MCF 10A (cell line): ENCODE measurements around the gene ZNF358. TPM values are rescaled to one million over a fixed set of nuclear protein-coding genes. Genes with fewer than 3 reads are reported as not detected.

Source experiments
- BruUV-seq: library from RNA; stranded (reverse); fragments of 400-500 nt; replicated peaks from 2 replicates; lab custom pipeline; 2021; lab: Mats Ljungman, UMichigan
- CTCF ChIA-PET: fragments of 300-600 bp; sonication (Branson Sonifier 250); formaldehyde crosslinking; extraction: SDS; loops from one replicate; lab custom pipeline; 2021; ENCODE audit warnings: antibody characterized with exemption, inconsistent platforms; lab: Yijun Ruan, JAX
- POLR2A ChIA-PET: fragments of 300-600, 350-650 bp; sonication (Branson Sonifier 250); formaldehyde crosslinking; extraction: SDS; loops from one replicate; lab custom pipeline; 2020; ENCODE audit warnings: antibody characterized with exemption, inconsistent platforms; lab: Yijun Ruan, JAX
- DNase-seq: peaks from one replicate; pipeline ENCODE4 v3.0.0-alpha.2; 2018; ENCODE audit not compliant: unreplicated experiment
- H3K27ac Mint-ChIP-seq: one replicate; pipeline ENCODE4 v1.8.0; 2022; ENCODE audit warnings: mild to moderate bottlenecking, low read depth, mixed read lengths; ENCODE audit not compliant: unreplicated experiment
- H3K27me3 Mint-ChIP-seq: one replicate; pipeline ENCODE4 v1.8.0; 2022; ENCODE audit warnings: mixed read lengths; ENCODE audit not compliant: insufficient read depth, unreplicated experiment
- H3K36me3 Mint-ChIP-seq: one replicate; pipeline ENCODE4 v1.8.0; 2022; ENCODE audit warnings: mild to moderate bottlenecking, moderate library complexity, mixed read lengths; ENCODE audit not compliant: insufficient read depth, unreplicated experiment
- H3K4me1 Mint-ChIP-seq: one replicate; pipeline ENCODE4 v1.8.0; 2022; ENCODE audit warnings: mixed read lengths; ENCODE audit not compliant: insufficient read depth, unreplicated experiment
- H3K4me3 Mint-ChIP-seq: one replicate; pipeline ENCODE4 v1.8.0; 2022; ENCODE audit warnings: mild to moderate bottlenecking, moderate library complexity, mixed read lengths; ENCODE audit not compliant: unreplicated experiment
- H3K9me3 Mint-ChIP-seq: one replicate; pipeline ENCODE4 v1.8.0; 2022; ENCODE audit warnings: mixed read lengths; ENCODE audit not compliant: unreplicated experiment
- CTCF ChIP-seq: fragments of 200-600 bp; IDR thresholded peaks from one replicate; pipeline ENCODE4 v1.8.0; 2022; ENCODE audit warnings: antibody characterized with exemption, mild to moderate bottlenecking; ENCODE audit not compliant: unreplicated experiment
- intact Hi-C: fragments of 100-400 bp; cut with micrococcal nuclease; formaldehyde crosslinking; loops from 2 replicates; pipeline ENCODE4 v1.14.1; 2022
- total RNA-seq: library from RNA; stranded (reverse); gene quantifications from 2 replicates; pipeline ENCODE4 v1.2.3, GENCODE V29; 2022

ZNF358 gene
- total RNA-seq, 1 experiment from 2014 or later = 16.9 TPM

- no peaks in the 10 kb centered on the region for H3K27me3 Mint-ChIP-seq
- H3K27ac Mint-ChIP-seq = no peak overlapping the region
- BruUV-seq = no TSS peak
- peaks cover 14% of the 10 kb centered on the region for H3K4me1 Mint-ChIP-seq
- no peak overlapping the region for H3K4me3 Mint-ChIP-seq
- intact Hi-C loops = no loop called here
- TF ChIP-seq CTCF = no peak
- no peak for DNase-seq
- H3K9me3 Mint-ChIP-seq = no peaks in the 10 kb centered on the region
- CTCF ChIA-PET = interaction anchor here (0.6 to 1.2 kb wide), 4 partner anchors 7 to 595 kb away, joined by 3 to 5 read pairs (median 4); no protein-coding TSS in a partner anchor
- peaks cover 13% of the 10 kb centered on the region for H3K36me3 Mint-ChIP-seq
- POLR2A ChIA-PET = interaction anchor here (3.5 kb wide), 1 partner anchor 14 kb away, joined by 56 read pairs; the partner anchor contains the start of gene PNPLA6
Observed at GRCh38 chr19:7520131-7521051, 4.5 kb downstream of the ZNF358 start.

- no peak for DNase-seq
- no peaks in the 10 kb centered on the region for H3K27me3 Mint-ChIP-seq
- H3K36me3 Mint-ChIP-seq = peaks cover 13% of the 10 kb centered on the region
- ChIA-PET POLR2A (interaction anchor here (0.6 to 3.5 kb wide), 3 partner anchors 12 to 422 kb away, joined by 3 to 56 read pairs (median 20); partner anchors contain the start of gene PNPLA6), CTCF (interaction anchor here (0.6 to 1.2 kb wide), 5 partner anchors 9 to 985 kb away, joined by 3 to 8 read pairs (median 5); no protein-coding TSS in a partner anchor)
- H3K4me1 Mint-ChIP-seq = peaks cover 9% of the 10 kb centered on the region
- intact Hi-C loops = loop anchor here (1.0 kb wide), 1 partner anchor 13 kb away; no protein-coding TSS in a partner anchor
- H3K27ac Mint-ChIP-seq = peak overlapping the region; percentile 33
- no peak for TF ChIP-seq CTCF
- BruUV-seq = no TSS peak
- peak overlapping the region; percentile 70 for H3K4me3 Mint-ChIP-seq
- no peaks in the 10 kb centered on the region for H3K9me3 Mint-ChIP-seq
Observed at GRCh38 chr19:7521551-7522071, 5.7 kb downstream of the ZNF358 start.

- Mint-ChIP-seq H3K4me1 (peaks cover 9% of the 10 kb centered on the region), H3K9me3 (no peaks in the 10 kb centered on the region), H3K27me3 (no peaks in the 10 kb centered on the region), H3K36me3 (peaks cover 13% of the 10 kb centered on the region), H3K27ac (peak within 1 kb of the TSS; percentile 33), H3K4me3 (peak within 1 kb of the TSS; percentile 70)
- intact Hi-C loops = loop anchor here (1.0 kb wide), 1 partner anchor 12 kb away; no protein-coding TSS in a partner anchor
- CTCF ChIA-PET = interaction anchor here (0.6 to 2.0 kb wide), 4 partner anchors 9 to 986 kb away, joined by 4 to 8 read pairs (median 6); no protein-coding TSS in a partner anchor
- POLR2A ChIA-PET = interaction anchor here (0.6 to 3.5 kb wide), 11 partner anchors 11 to 1802 kb away, joined by 3 to 56 read pairs (median 4); partner anchors contain the start of genes CATSPERD, LONP1, PNPLA6 and SNAPC2
- no peak for TF ChIP-seq CTCF
- no TSS peak for BruUV-seq
- peak; percentile 97 for DNase-seq
Observed at GRCh38 chr19:7522072-7522922, 6.4 kb downstream of the ZNF358 start, which contains the start of gene MCOLN1. Gene MCOLN1, plus strand, starts transcription at chr19:7522624. Its CDS starts 127 bp downstream, at chr19:7522751.
